MCF 10A (cell line): Measurements from ENCODE around the gene XKRX. TPM values are rescaled to one million over a fixed set of nuclear protein-coding genes. Genes with fewer than 3 reads are reported as not detected.

Source experiments
- BruUV-seq: library from RNA; stranded (reverse); fragments of 400-500 nt; replicated peaks from 2 replicates; lab custom pipeline; 2021; lab: Mats Ljungman, UMichigan
- CTCF ChIA-PET: fragments of 300-600 bp; sonication (Branson Sonifier 250); formaldehyde crosslinking; extraction: SDS; loops from one replicate; lab custom pipeline; 2021; ENCODE audit warnings: antibody characterized with exemption, inconsistent platforms; lab: Yijun Ruan, JAX
- POLR2A ChIA-PET: fragments of 300-600, 350-650 bp; sonication (Branson Sonifier 250); formaldehyde crosslinking; extraction: SDS; loops from one replicate; lab custom pipeline; 2020; ENCODE audit warnings: antibody characterized with exemption, inconsistent platforms; lab: Yijun Ruan, JAX
- DNase-seq: peaks from one replicate; pipeline ENCODE4 v3.0.0-alpha.2; 2018; ENCODE audit not compliant: unreplicated experiment
- H3K27ac Mint-ChIP-seq: one replicate; pipeline ENCODE4 v1.8.0; 2022; ENCODE audit warnings: mild to moderate bottlenecking, low read depth, mixed read lengths; ENCODE audit not compliant: unreplicated experiment
- H3K27me3 Mint-ChIP-seq: one replicate; pipeline ENCODE4 v1.8.0; 2022; ENCODE audit warnings: mixed read lengths; ENCODE audit not compliant: insufficient read depth, unreplicated experiment
- H3K36me3 Mint-ChIP-seq: one replicate; pipeline ENCODE4 v1.8.0; 2022; ENCODE audit warnings: mild to moderate bottlenecking, moderate library complexity, mixed read lengths; ENCODE audit not compliant: insufficient read depth, unreplicated experiment
- H3K4me1 Mint-ChIP-seq: one replicate; pipeline ENCODE4 v1.8.0; 2022; ENCODE audit warnings: mixed read lengths; ENCODE audit not compliant: insufficient read depth, unreplicated experiment
- H3K4me3 Mint-ChIP-seq: one replicate; pipeline ENCODE4 v1.8.0; 2022; ENCODE audit warnings: mild to moderate bottlenecking, moderate library complexity, mixed read lengths; ENCODE audit not compliant: unreplicated experiment
- H3K9me3 Mint-ChIP-seq: one replicate; pipeline ENCODE4 v1.8.0; 2022; ENCODE audit warnings: mixed read lengths; ENCODE audit not compliant: unreplicated experiment
- intact Hi-C: fragments of 100-400 bp; cut with micrococcal nuclease; formaldehyde crosslinking; loops from 2 replicates; pipeline ENCODE4 v1.14.1; 2022
- total RNA-seq: library from RNA; stranded (reverse); gene quantifications from 2 replicates; pipeline ENCODE4 v1.2.3, GENCODE V29; 2022
- TF ChIP-seq, protein P1 (sequence below): fragments of 200-600 bp; IDR thresholded peaks from one replicate; pipeline ENCODE4 v1.8.0; 2022; ENCODE audit warnings: antibody characterized with exemption, mild to moderate bottlenecking; ENCODE audit not compliant: unreplicated experiment

The XKRX gene
- total RNA-seq, 1 experiment from 2014 or later, result 0.26 TPM

DNA sequence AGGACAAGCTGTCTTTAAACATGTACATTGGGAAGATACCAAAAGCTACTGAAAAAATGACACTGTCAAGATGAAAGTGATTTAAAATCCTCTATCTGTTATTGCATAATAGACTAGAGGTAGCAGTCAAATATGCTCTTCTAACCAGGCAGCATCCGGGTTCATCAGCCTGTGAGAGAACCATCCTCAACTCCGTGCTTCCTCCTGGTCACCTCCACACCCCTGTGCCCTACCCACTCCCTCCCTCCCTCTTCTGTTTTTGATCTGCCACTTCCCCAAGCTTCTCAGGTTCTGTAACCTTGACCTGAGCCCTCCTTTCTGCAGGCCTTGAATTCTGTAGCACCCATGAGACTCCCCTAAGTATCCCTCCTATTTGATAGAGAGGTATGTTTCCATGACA is 60.4 kb downstream of the XKRX start:
- ChIA-PET POLR2A (no interaction called here), CTCF (interaction anchor here (0.6 to 1.2 kb wide), 2 partner anchors 100 to 630 kb away, joined by 3 to 7 read pairs; no protein-coding TSS in a partner anchor)
- H3K4me1 Mint-ChIP-seq, result peaks cover 9% of the 10 kb centered on the region
- peaks cover 34% of the 10 kb centered on the region for H3K27me3 Mint-ChIP-seq
- no peaks in the 10 kb centered on the region for H3K9me3 Mint-ChIP-seq
- no peak overlapping the region for H3K27ac Mint-ChIP-seq
- TF ChIP-seq, protein P1, sequence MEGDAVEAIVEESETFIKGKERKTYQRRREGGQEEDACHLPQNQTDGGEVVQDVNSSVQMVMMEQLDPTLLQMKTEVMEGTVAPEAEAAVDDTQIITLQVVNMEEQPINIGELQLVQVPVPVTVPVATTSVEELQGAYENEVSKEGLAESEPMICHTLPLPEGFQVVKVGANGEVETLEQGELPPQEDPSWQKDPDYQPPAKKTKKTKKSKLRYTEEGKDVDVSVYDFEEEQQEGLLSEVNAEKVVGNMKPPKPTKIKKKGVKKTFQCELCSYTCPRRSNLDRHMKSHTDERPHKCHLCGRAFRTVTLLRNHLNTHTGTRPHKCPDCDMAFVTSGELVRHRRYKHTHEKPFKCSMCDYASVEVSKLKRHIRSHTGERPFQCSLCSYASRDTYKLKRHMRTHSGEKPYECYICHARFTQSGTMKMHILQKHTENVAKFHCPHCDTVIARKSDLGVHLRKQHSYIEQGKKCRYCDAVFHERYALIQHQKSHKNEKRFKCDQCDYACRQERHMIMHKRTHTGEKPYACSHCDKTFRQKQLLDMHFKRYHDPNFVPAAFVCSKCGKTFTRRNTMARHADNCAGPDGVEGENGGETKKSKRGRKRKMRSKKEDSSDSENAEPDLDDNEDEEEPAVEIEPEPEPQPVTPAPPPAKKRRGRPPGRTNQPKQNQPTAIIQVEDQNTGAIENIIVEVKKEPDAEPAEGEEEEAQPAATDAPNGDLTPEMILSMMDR, result no peak
- no peak overlapping the region for H3K4me3 Mint-ChIP-seq
- no TSS peak for BruUV-seq
- no peak for DNase-seq
- H3K36me3 Mint-ChIP-seq, result no peaks in the 10 kb centered on the region
- intact Hi-C loops, result no loop called here

DNA sequence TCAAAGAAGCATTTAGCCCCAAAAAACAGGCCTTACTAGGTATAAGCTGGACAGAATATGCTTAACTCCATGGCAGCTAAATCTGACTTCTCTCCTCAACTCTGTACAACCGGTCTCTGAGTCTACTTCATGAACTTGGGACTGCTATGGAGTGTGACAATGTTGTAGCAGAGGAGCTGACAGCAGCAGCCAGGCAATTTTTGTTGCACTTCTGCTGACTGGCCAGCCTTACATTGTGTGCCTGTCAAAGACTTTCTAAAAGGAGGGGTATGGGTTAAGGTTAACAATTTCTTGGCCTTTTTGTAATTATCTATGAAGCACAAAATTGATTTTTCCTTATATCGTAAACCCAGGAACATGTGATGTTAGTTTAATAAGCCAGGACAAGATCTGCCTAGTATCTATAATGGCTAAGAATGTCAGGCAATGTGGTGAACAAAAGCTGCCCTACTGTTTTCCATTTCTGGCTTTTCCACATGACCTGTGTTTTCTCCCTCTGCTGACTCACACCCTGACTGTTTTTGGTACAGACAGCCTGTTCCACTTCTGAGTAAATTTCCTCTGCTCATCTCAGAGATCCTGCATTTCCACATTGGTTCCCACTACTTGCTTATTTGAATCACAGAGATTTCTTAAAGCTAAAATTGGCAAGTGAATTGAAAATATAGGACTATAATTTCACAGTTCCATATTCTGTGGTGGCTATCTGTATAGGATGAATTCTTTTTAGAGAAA is 63.9 kb downstream of the XKRX start:
- no TSS peak for BruUV-seq
- intact Hi-C loops, result no loop called here
- peak; percentile 4 for DNase-seq
- TF ChIP-seq, protein P1, result no peak
- Mint-ChIP-seq H3K9me3 (no peaks in the 10 kb centered on the region), H3K36me3 (no peaks in the 10 kb centered on the region), H3K4me3 (no peak overlapping the region), H3K27ac (peak overlapping the region; percentile 59), H3K27me3 (peaks cover 52% of the 10 kb centered on the region), H3K4me1 (peaks cover 9% of the 10 kb centered on the region)
- ChIA-PET CTCF (interaction anchor here (0.6 to 1.1 kb wide), 5 partner anchors 13 to 1651 kb away, joined by 3 read pairs; no protein-coding TSS in a partner anchor), POLR2A (no interaction called here)

Other genes starting within 250 kb of the XKRX start
- 1.9 and 2.1 TPM in 2 replicates for gene SYTL4, start 196.8 kb downstream of the XKRX start, total RNA-seq
- gene CSTF2, start 108.5 kb downstream of the XKRX start, total RNA-seq, result 26.7 and 28.4 TPM in 2 replicates
- gene NOX1, start 54.6 kb downstream of the XKRX start, total RNA-seq, result not detected in 2 replicates
- not detected in 2 replicates for gene ARL13A, start 40.8 kb upstream of the XKRX start, total RNA-seq
- gene TRMT2B, start 123.2 kb upstream of the XKRX start, total RNA-seq, result 10.7 and 10.9 TPM in 2 replicates
- gene TMEM35A, start 150.0 kb upstream of the XKRX start, total RNA-seq, result not detected in 2 replicates
- 4.6 TPM in 2 replicates for gene CENPI, start 169.3 kb upstream of the XKRX start, total RNA-seq